GM18868 (cell line): Measurements from ENCODE around the gene CFAP97D1.
"Not testable (repeated sequence)": the region's sequence is repeated elsewhere in the genome, so short reads cannot be mapped to it uniquely, and the experiment has no call there.

Experiments
- ATAC-seq: cut with Tn5 transposase; IDR thresholded peaks from one replicate; pipeline ENCODE4 v1.9.1; 2021; ENCODE audit warnings: mild to moderate bottlenecking, moderate library complexity; ENCODE audit not compliant: unreplicated experiment

The CFAP97D1 gene

GRCh38 chr17:43792668-43793067 is 12.4 kb downstream of the CFAP97D1 start:
- ATAC-seq: not testable (repeated sequence)

GRCh38 chr17:43798024-43798423 is 17.8 kb downstream of the CFAP97D1 start:
- ATAC-seq: not testable (repeated sequence)

GRCh38 chr17:43799047-43799446 is 18.8 kb downstream of the CFAP97D1 start:
- ATAC-seq: no peak

- no peak for ATAC-seq
These were observed 20.5 kb downstream of the CFAP97D1 start for GRCh38 chr17:43800736-43801135.

GRCh38 chr17:43801844-43802243 is 21.6 kb downstream of the CFAP97D1 start:
- no peak for ATAC-seq

GRCh38 chr17:43803758-43804157 is 23.5 kb downstream of the CFAP97D1 start:
- no peak for ATAC-seq

GRCh38 chr17:43805117-43805516 is 24.9 kb downstream of the CFAP97D1 start:
- no peak for ATAC-seq

- ATAC-seq: no peak
These were observed 27.8 kb downstream of the CFAP97D1 start for GRCh38 chr17:43808076-43808475.

GRCh38 chr17:43809121-43809520 is 28.9 kb downstream of the CFAP97D1 start:
- ATAC-seq: no peak

- ATAC-seq: no peak
These were observed 30.0 kb downstream of the CFAP97D1 start for GRCh38 chr17:43810226-43810715.

GRCh38 chr17:43810823-43811222 is 30.6 kb downstream of the CFAP97D1 start:
- no peak for ATAC-seq

GRCh38 chr17:43812396-43813265 is 32.4 kb downstream of the CFAP97D1 start:
- no peak for ATAC-seq

GRCh38 chr17:43813386-43813785 is 33.2 kb downstream of the CFAP97D1 start:
- no peak for ATAC-seq

GRCh38 chr17:43814026-43814425 is 33.8 kb downstream of the CFAP97D1 start:
- ATAC-seq: no peak

- ATAC-seq: no peak
These were observed 34.5 kb downstream of the CFAP97D1 start for GRCh38 chr17:43814714-43815113.

- ATAC-seq: no peak
These were observed 36.4 kb downstream of the CFAP97D1 start for GRCh38 chr17:43816336-43817320.

GRCh38 chr17:43817826-43818225 is 37.6 kb downstream of the CFAP97D1 start:
- ATAC-seq: no peak

- no peak for ATAC-seq
These were observed 38.7 kb downstream of the CFAP97D1 start for GRCh38 chr17:43818966-43819365.

GRCh38 chr17:43820759-43821158 is 40.5 kb downstream of the CFAP97D1 start:
- ATAC-seq: no peak

- no peak for ATAC-seq
These were observed 42.4 kb downstream of the CFAP97D1 start for GRCh38 chr17:43822570-43823190.
